Large intestine (tissue), 3 donors: ENCODE results near the gene CCDC170. TPM values are rescaled to one million over a fixed set of nuclear protein-coding genes. Genes with fewer than 3 reads are reported as not detected.
"Not testable (repeated sequence)": the region's sequence is repeated elsewhere in the genome, so short reads cannot be mapped to it uniquely, and the experiment has no call there.

Experiments
- DNase-seq, 2 donors: peaks; one replicate each; pipeline versions ENCODE4 v3.0.0 to v3.0.0-alpha.2; 2013
- H3K27ac ChIP-seq: one replicate; pipeline ENCODE4 v1.5.1; 2013; ENCODE audit warnings: low read length
- H3K27me3 ChIP-seq: 2 replicates; pipeline ENCODE4 v1.6.1; 2013; ENCODE audit warnings: low read length; ENCODE audit not compliant: control insufficient read depth, insufficient read depth
- H3K36me3 ChIP-seq: 2 replicates; pipeline ENCODE4 v1.6.1; 2013; ENCODE audit warnings: low read length; ENCODE audit not compliant: control insufficient read depth, insufficient read depth
- H3K4me1 ChIP-seq: one replicate; pipeline ENCODE4 v1.6.1; 2013; ENCODE audit warnings: low read length; ENCODE audit not compliant: control insufficient read depth, insufficient read depth
- H3K4me3 ChIP-seq: one replicate; pipeline ENCODE4 v1.5.1; 2013; ENCODE audit warnings: low read length
- H3K9me3 ChIP-seq: one replicate; pipeline ENCODE4 v1.6.1; 2013; ENCODE audit warnings: mild to moderate bottlenecking, low read depth, low read length, moderate library complexity; ENCODE audit not compliant: control insufficient read depth
- WGBS: methylation state at CpG from one replicate; pipeline ENCODE4 v1.1.5; 2013; ENCODE audit warnings: low lambda C conversion rate; ENCODE audit not compliant: insufficient coverage; 5-methylcytosine and 5-hydroxymethylcytosine counted together
- polyA plus RNA-seq: library from polyadenylated mRNA; unstranded; fragments of 120-200 nt; gene quantifications from one replicate; pipeline ENCODE4 v1.2.1, GENCODE V29; 2013

CCDC170 gene
- polyA plus RNA-seq, 1 donor: 1.6 TPM

DNA sequence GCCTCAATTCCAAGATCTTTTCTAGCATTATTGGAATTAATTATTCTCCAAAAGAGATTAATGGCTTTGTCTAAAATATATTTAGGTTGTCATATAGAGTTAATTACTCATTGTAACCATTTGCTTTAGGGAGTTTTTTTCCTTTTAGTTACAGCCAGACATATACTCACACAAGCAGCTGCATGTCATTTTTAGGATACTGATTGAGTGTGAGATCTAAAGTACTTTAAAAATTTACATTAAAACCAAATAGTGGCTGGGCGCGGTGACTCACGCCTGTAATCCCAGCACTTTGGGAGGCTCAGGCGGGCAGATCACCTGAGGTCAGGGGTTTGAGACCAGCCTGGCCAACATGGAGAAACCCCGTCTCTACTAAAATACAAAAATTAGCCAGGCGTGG, 51.1 kb downstream of the CCDC170 start:
- not testable (repeated sequence) for H3K4me1 ChIP-seq, DNase-seq, H3K27ac ChIP-seq, H3K9me3 ChIP-seq, H3K4me3 ChIP-seq, H3K36me3 ChIP-seq, H3K27me3 ChIP-seq
- 100% methylated on average over 2 of the region's 6 CpGs for WGBS

DNA sequence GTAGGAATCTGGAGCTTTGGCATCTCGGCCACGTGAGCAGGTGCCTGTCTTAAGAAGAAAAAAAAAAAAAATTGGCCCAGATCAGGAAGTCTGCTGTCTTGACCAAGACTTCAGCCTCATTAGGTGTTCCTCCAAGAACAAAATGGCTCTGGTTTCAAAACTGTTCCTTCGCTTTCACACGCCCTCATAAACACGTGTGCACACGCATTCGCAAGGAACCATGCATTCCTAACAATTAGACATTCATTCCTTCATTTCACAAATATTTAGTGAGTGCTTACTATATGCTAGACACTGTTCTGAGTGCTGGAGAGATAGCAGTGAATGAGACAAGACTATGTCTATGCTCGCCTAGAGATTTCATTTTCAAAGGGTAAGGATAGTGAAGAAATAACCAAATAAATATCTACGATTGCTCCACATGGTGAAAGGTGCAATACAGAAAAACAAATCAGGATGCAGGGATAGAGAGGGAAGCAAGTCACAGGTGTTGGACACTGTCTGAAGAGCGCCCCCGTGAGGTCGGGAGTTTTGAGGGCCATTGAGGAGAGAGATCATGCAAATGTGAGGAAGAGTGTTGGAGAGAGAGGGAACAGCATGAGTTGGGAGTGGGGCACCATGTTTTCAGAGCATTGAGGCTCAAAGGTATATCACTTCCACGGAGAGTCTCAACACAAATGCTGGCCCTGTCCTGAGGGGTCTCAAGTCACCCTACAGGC, 53.3 kb downstream of the CCDC170 start:
- no peak overlapping the region for H3K4me3 ChIP-seq
- WGBS: 95% methylated on average over 4 of the region's 13 CpGs
- H3K36me3 ChIP-seq: no peaks in the 10 kb centered on the region
- no peaks in the 10 kb centered on the region for H3K4me1 ChIP-seq
- no peak for DNase-seq
- no peaks in the 10 kb centered on the region for H3K9me3 ChIP-seq
- H3K27me3 ChIP-seq: no peaks in the 10 kb centered on the region
- no peak overlapping the region for H3K27ac ChIP-seq

- H3K27ac ChIP-seq: no peak overlapping the region
- no peaks in the 10 kb centered on the region for H3K36me3 ChIP-seq
- WGBS: 100% methylated on average over 1 of the region's 5 CpGs
- H3K4me3 ChIP-seq: no peak overlapping the region
- no peaks in the 10 kb centered on the region for H3K9me3 ChIP-seq
- no peak for DNase-seq
- no peaks in the 10 kb centered on the region for H3K27me3 ChIP-seq
- H3K4me1 ChIP-seq: no peaks in the 10 kb centered on the region
Observed at GRCh38 chr6:151548201-151548600, 54.4 kb downstream of the CCDC170 start.

GRCh38 chr6:151549790-151550189, 56.0 kb downstream of the CCDC170 start:
- Histone ChIP-seq H3K27me3 (no peaks in the 10 kb centered on the region), H3K9me3 (no peaks in the 10 kb centered on the region), H3K4me3 (no peak overlapping the region), H3K36me3 (no peaks in the 10 kb centered on the region), H3K27ac (no peak overlapping the region), H3K4me1 (no peaks in the 10 kb centered on the region)
- DNase-seq: no peak
- no CpG with 5 or more reads among the region's 1 CpG for WGBS

DNA sequence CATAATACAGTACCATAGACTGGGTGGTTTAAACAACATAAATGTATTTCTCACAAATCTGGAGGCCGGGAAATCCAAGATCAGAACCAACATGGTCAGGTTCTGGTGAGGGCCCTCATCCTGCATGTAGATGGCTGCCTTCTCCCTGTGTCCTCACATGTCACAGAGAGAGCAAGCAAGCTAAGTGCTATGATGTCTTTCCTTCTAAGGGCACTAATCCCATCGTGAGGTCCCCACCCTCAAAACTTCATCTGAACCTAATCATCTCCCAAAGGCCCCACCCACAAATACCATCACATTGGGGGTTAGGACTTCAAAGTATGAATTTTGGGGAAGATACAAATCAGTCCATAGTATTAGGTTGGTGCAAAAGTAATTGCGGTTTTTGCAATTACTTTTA, 56.8 kb downstream of the CCDC170 start:
- Histone ChIP-seq H3K27ac (no peak overlapping the region), H3K36me3 (no peaks in the 10 kb centered on the region), H3K4me1 (no peaks in the 10 kb centered on the region), H3K4me3 (no peak overlapping the region), H3K9me3 (no peaks in the 10 kb centered on the region), H3K27me3 (no peaks in the 10 kb centered on the region)
- no CpG with 5 or more reads among the region's 3 CpGs for WGBS
- DNase-seq: no peak

- DNase-seq: no peak
- no peak overlapping the region for H3K27ac ChIP-seq
- H3K27me3 ChIP-seq: no peaks in the 10 kb centered on the region
- WGBS: no CpG with 5 or more reads among the region's 6 CpGs
- no peaks in the 10 kb centered on the region for H3K4me1 ChIP-seq
- no peak overlapping the region for H3K4me3 ChIP-seq
- H3K36me3 ChIP-seq: no peaks in the 10 kb centered on the region
- no peaks in the 10 kb centered on the region for H3K9me3 ChIP-seq
Observed at GRCh38 chr6:151551223-151551857, 57.5 kb downstream of the CCDC170 start.

DNA sequence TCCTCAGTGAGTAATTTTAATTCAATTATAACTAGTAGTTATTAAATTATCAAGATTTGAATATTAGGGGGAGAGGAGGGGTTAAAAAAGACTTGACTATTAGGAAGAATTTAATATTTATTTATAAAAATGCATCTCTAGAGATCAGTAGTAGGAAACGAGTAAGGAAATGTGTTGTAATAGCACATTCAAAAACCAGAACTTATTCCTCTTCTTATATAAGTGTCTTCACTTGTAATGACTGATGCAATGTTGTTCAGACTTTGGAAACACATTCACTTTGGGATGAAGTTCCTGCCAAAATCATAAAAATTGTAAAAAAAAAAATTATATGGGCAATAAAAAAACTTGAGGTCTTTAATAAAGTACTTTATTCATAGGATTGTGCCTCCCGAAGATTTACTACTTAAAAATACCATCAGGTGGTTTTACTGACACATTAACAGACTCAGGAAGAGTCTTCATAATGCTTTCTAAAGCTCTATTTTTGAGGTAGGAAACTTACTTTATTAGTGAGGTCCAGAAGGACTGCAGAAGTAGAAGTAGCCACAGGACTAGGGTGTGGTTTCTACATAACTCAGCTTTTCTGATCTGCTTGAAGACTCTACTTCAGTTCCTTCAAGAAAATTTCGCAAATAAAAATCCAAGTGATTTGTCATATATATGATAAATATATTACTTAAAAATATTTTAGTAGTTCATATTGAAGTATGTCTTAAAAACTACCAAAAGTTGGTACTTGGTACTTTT, 59.8 kb downstream of the CCDC170 start:
- DNase-seq: no peak
- no peaks in the 10 kb centered on the region for H3K9me3 ChIP-seq
- H3K36me3 ChIP-seq: no peaks in the 10 kb centered on the region
- H3K27me3 ChIP-seq: no peaks in the 10 kb centered on the region
- WGBS: 88% methylated on average over 2 of the region's 3 CpGs
- H3K4me1 ChIP-seq: no peaks in the 10 kb centered on the region
- H3K27ac ChIP-seq: no peak overlapping the region
- no peak overlapping the region for H3K4me3 ChIP-seq

GRCh38 chr6:151561238-151561637, 67.4 kb downstream of the CCDC170 start:
- DNase-seq: no peak
- Histone ChIP-seq H3K27me3 (no peaks in the 10 kb centered on the region), H3K36me3 (no peaks in the 10 kb centered on the region), H3K4me3 (no peak overlapping the region), H3K4me1 (no peaks in the 10 kb centered on the region), H3K9me3 (peaks cover 5% of the 10 kb centered on the region), H3K27ac (no peak overlapping the region)

GRCh38 chr6:151564654-151565053, 70.8 kb downstream of the CCDC170 start:
- no peak overlapping the region for H3K27ac ChIP-seq
- no peaks in the 10 kb centered on the region for H3K27me3 ChIP-seq
- no peaks in the 10 kb centered on the region for H3K36me3 ChIP-seq
- no peak overlapping the region for H3K4me3 ChIP-seq
- DNase-seq: no peak
- no CpG with 5 or more reads among the region's 4 CpGs for WGBS
- H3K9me3 ChIP-seq: peaks cover 5% of the 10 kb centered on the region
- no peaks in the 10 kb centered on the region for H3K4me1 ChIP-seq

DNA sequence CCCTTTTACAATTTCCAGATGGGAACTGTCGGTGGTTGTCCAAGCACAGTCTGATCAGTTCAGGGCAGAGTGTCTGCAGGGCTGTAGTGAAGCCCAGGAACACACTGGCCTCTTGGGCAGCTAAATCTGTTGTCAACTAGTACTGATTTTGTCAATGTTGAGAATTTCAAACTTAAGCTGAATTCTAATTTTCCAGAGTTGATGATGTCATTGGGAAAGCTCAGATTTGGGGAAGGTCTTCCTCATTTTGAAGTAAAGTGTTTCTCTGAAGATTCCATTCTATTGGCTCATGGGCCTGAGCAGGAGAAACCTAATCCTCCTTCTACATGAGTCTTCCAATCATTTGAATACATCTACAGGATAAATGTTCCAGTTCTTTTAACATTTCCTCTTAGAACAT, 72.1 kb downstream of the CCDC170 start:
- Histone ChIP-seq H3K27me3 (no peaks in the 10 kb centered on the region), H3K36me3 (no peaks in the 10 kb centered on the region), H3K4me1 (no peaks in the 10 kb centered on the region), H3K4me3 (no peak overlapping the region), H3K27ac (no peak overlapping the region), H3K9me3 (peaks cover 5% of the 10 kb centered on the region)
- no CpG with 5 or more reads among the region's 1 CpG for WGBS
- DNase-seq: no peak
